K562 (cell line): ENCODE results near the gene GPER1. TPM values are rescaled to one million over a fixed set of nuclear protein-coding genes. Genes with fewer than 3 reads are reported as not detected.

ENCODE experiments used
- ATAC-seq: fragments of 200-7000 bp; cut with Tn5 transposase; 3 replicates; pipeline ENCODE4 v1.9.1; 2020; ENCODE audit warnings: moderate library complexity
- BruUV-seq: library from RNA; stranded (reverse); fragments of 400-500 nt; replicated peaks from 2 replicates; lab custom pipeline; 2021; lab: Mats Ljungman, UMichigan
- CTCF ChIA-PET: fragments of 300-600 bp; formaldehyde crosslinking; extraction: SDS; loops from one replicate; lab custom pipeline; 2021; ENCODE audit warnings: low intra/inter-chr PET ratio; lab: Yijun Ruan, JAX
- POLR2A ChIA-PET: fragments of 300-600, 350-650 bp; sonication (Branson Sonifier 250); formaldehyde crosslinking; extraction: SDS; loops from one replicate; lab custom pipeline; 2021; ENCODE audit warnings: antibody characterized with exemption, inconsistent platforms; lab: Yijun Ruan, JAX
- DNase-seq, 4 experiments: peaks; one replicate each; pipeline versions ENCODE4 v3.0.0 to v3.0.0-alpha.2; 2011 to 2018; ENCODE audit warnings: low spot score in 3 of 4, mixed read lengths in 3 of 4; ENCODE audit errors: extremely low read depth in 1 of 4
- FAIRE-seq: peaks from 2 replicates; lab custom pipeline; 2011; peaks lifted over from hg19 to GRCh38; lab: Jason Lieb, UNC
- H2AFZ ChIP-seq: 2 replicates; pipeline ENCODE4 v1.6.0; 2011; ENCODE audit warnings: low read depth, low read length, control low read depth, inconsistent platforms
- H3K27ac ChIP-seq: fragments of 200-600 bp; 3 replicates; pipeline ENCODE4 v1.8.0; 2011; ENCODE audit warnings: low read depth, mild to moderate bottlenecking, control low read depth, inconsistent platforms, low read length, moderate library complexity, mixed read lengths; ENCODE audit errors: extremely low read depth
- H3K27me3 ChIP-seq, 2 experiments: fragments of 300-600 bp in 1 of 2; 2 replicates in 1 of 2; 3 replicates in 1 of 2; pipeline versions ENCODE4 v1.6.0 to v1.8.0; 2011; ENCODE audit warnings: inconsistent platforms in 2 of 2, low read length in 2 of 2, mild to moderate bottlenecking in 1 of 2, mixed read lengths in 1 of 2, moderate library complexity in 1 of 2; ENCODE audit not compliant: control insufficient read depth in 2 of 2, insufficient read depth in 2 of 2
- H3K36me3 ChIP-seq: fragments of 300-600 bp; 3 replicates; pipeline ENCODE4 v1.8.0; 2011; ENCODE audit warnings: mild to moderate bottlenecking, low read length, inconsistent platforms; ENCODE audit not compliant: control insufficient read depth, insufficient read depth
- H3K4me1 ChIP-seq, 2 experiments: fragments of 200-600 bp in 1 of 2; replicated peaks in 1 of 2; 2 replicates in 1 of 2; 3 replicates in 1 of 2; pipeline versions ENCODE4 v1.5.1 to v1.8.0; 2011; ENCODE audit warnings: inconsistent platforms in 2 of 2, low read length in 2 of 2, mild to moderate bottlenecking in 1 of 2, mixed read lengths in 1 of 2, moderate library complexity in 1 of 2; ENCODE audit not compliant: control insufficient read depth in 2 of 2, insufficient read depth in 2 of 2
- H3K4me2 ChIP-seq: 2 replicates; pipeline ENCODE4 v1.6.1; 2011; ENCODE audit warnings: low read length, control low read depth, inconsistent platforms, mixed read lengths; ENCODE audit not compliant: insufficient read depth
- H3K4me3 ChIP-seq: fragments of 200-600 bp; sonication (generic), shearing (Covaris generic); 2 replicates; pipeline ENCODE4 v1.5.1; 2016; ENCODE audit warnings: control low read depth, inconsistent platforms
- H3K79me2 ChIP-seq: fragments of 200-600 bp; 3 replicates; pipeline ENCODE4 v1.8.0; 2011; ENCODE audit warnings: low read length, inconsistent platforms; ENCODE audit not compliant: control insufficient read depth, insufficient read depth
- H3K9ac ChIP-seq, 2 experiments: 2 replicates each; pipeline versions ENCODE4 v1.6.0 to v1.6.1; 2011; ENCODE audit warnings: low read depth in 2 of 2, low read length in 2 of 2, control low read depth in 1 of 2, inconsistent platforms in 1 of 2, mild to moderate bottlenecking in 1 of 2, mixed read lengths in 1 of 2; ENCODE audit not compliant: insufficient read depth in 1 of 2
- H3K9me1 ChIP-seq: one replicate; pipeline ENCODE4 v1.6.0; 2011; ENCODE audit warnings: inconsistent platforms, mild to moderate bottlenecking, low read length, moderate library complexity; ENCODE audit not compliant: control insufficient read depth, insufficient read depth
- H3K9me3 ChIP-seq: replicated peaks from 2 replicates; pipeline ENCODE4 v1.5.1; 2011; ENCODE audit warnings: low read depth, low read length, inconsistent platforms; ENCODE audit not compliant: control insufficient read depth, insufficient read depth
- H4K20me1 ChIP-seq: replicated peaks from 2 replicates; pipeline ENCODE4 v1.6.1; 2011; ENCODE audit warnings: low read length, inconsistent platforms, mixed read lengths; ENCODE audit not compliant: control insufficient read depth, insufficient read depth
- GTF2A2 ChIP-seq: IDR thresholded peaks from 2 replicates; pipeline ENCODE4 v1.6.1; 2016; ENCODE audit warnings: mild to moderate bottlenecking, missing genetic modification characterization, missing compliant biosample characterization
- MAFF ChIP-seq: IDR thresholded peaks from 2 replicates; pipeline ENCODE4 v1.6.1; 2012; ENCODE audit warnings: low read length, improper control_type of control experiment
- TAF1 ChIP-seq: IDR thresholded peaks from 2 replicates; pipeline ENCODE4 v1.6.1; 2011; ENCODE audit warnings: mild to moderate bottlenecking, low read length, moderate library complexity; ENCODE audit not compliant: insufficient read depth, control insufficient read depth, severe bottlenecking; ENCODE audit errors: extremely low read depth
- TRIM28 ChIP-seq: fragments of 450-650 bp; IDR thresholded peaks from 2 replicates; pipeline ENCODE4 v1.6.1; 2017
- ZNF232 ChIP-seq: sonication (generic); formaldehyde crosslinking; IDR thresholded peaks from 2 replicates; pipeline ENCODE4 v1.8.0; 2022; ENCODE audit warnings: mild to moderate bottlenecking, missing genetic modification reagents
- WGBS: fragments of 100-300 bp; shearing (Covaris generic); methylation state at CpG from one replicate; pipeline ENCODE4 v1.1.6; 2016; ENCODE audit warnings: low coverage, mixed read lengths; ENCODE audit not compliant: insufficient coverage; ENCODE audit errors: missing lambda C conversion rate; 5-methylcytosine and 5-hydroxymethylcytosine counted together
- in situ Hi-C: fragments of 300-500 bp; cut with MboI; formaldehyde crosslinking; loops from 4 replicates; pipeline ENCODE4 v1.15.0; 2018; ENCODE audit warnings: inconsistent platforms, mixed read lengths
- intact Hi-C: fragments of 100-400 bp; cut with micrococcal nuclease; formaldehyde crosslinking; loops from 2 replicates; pipeline ENCODE4 v1.14.2; 2022
- polyA plus RNA-seq, 8 experiments: library from polyadenylated mRNA; depleted of rRNA in 4 of 8; stranded (reverse) in 5 of 8; unstranded in 3 of 8; fragments of >200 nt; fragmentation: Nextera tagmentation in 2 of 8; fragmentation: Illumina TruSeq in 1 of 8; extraction: Ambion mirVana in 2 of 8; extraction: Trizol in 1 of 8; gene quantifications; 2 replicates each; pipeline versions ENCODE4 v1.2.1 to v1.2.3, GENCODE V29; 2011 to 2014; ENCODE audit warnings: inconsistent platforms in 1 of 8, missing spikeins in 1 of 8
- total RNA-seq, 7 experiments: library from RNA; depleted of rRNA in 6 of 7; stranded (reverse); fragments of >200 nt in 6 of 7; fragmentation: Illumina TruSeq in 2 of 7; extraction: Trizol in 2 of 7; gene quantifications; 2 replicates each; pipeline versions ENCODE4 v1.2.1 to v1.2.3, GENCODE V29; 2011 to 2021; ENCODE audit warnings: low replicate concordance in 1 of 7
- TF ChIP-seq, protein P1 (sequence below), 2 experiments: IDR thresholded peaks in 1 of 2; conservative IDR thresholded peaks in 1 of 2; 2 replicates each; pipeline ENCODE4 v1.6.1; 2016; ENCODE audit warnings: low read depth in 2 of 2, mild to moderate bottlenecking in 1 of 2, missing compliant biosample characterization in 1 of 2, missing genetic modification characterization in 1 of 2, moderate library complexity in 1 of 2

Gene GPER1
- total and polyA plus RNA-seq, 9 of the 15 experiments (the other 6 are each of a cell fraction or from before 2014, with no cell fraction given), result 0.04 to 0.09 (median 0.08) TPM; not detected in 6

GRCh38 chr7:1105189-1105588 is 17.3 kb downstream of the GPER1 start:
- intact Hi-C loops, result no loop called here
- ChIA-PET POLR2A (interaction anchor here (0.8 to 1.2 kb wide), 4 partner anchors 8 to 116 kb away, joined by 3 read pairs; no protein-coding TSS in a partner anchor), CTCF (no interaction called here)
- H3K4me2 ChIP-seq, result no peak overlapping the region
- BruUV-seq, result no TSS peak
- H3K4me3 ChIP-seq, result no peak overlapping the region
- no peak for ATAC-seq
- H3K79me2 ChIP-seq, result peaks cover 3% of the 10 kb centered on the region; the same call in 1 of the 3 replicates
- H3K27ac ChIP-seq, result no peak overlapping the region
- TF ChIP-seq, protein P1, sequence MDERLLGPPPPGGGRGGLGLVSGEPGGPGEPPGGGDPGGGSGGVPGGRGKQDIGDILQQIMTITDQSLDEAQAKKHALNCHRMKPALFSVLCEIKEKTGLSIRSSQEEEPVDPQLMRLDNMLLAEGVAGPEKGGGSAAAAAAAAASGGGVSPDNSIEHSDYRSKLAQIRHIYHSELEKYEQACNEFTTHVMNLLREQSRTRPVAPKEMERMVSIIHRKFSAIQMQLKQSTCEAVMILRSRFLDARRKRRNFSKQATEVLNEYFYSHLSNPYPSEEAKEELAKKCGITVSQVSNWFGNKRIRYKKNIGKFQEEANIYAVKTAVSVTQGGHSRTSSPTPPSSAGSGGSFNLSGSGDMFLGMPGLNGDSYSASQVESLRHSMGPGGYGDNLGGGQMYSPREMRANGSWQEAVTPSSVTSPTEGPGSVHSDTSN (CRISPR knock-in tag; IDR thresholded peaks at IDR 0.05; ENCODE audit: low read depth), result no peak
- TF ChIP-seq, protein P1 (tag; conservative IDR thresholded peaks at IDR 0.05; ENCODE audit: low read depth), result no peak
- TF ChIP-seq MAFF (no peak), TRIM28 (no peak), GTF2A2 (tag) (no peak), TAF1 (no peak), ZNF232 (CRISPR knock-in tag) (no peak)
- peak overlapping the region in 1 of 2 experiments; percentile 29; a peak in 1 of 4 replicates for H3K9ac ChIP-seq
- H3K9me1 ChIP-seq, result no peaks in the 10 kb centered on the region
- no peak for FAIRE-seq
- H3K9me3 ChIP-seq, result no peaks in the 10 kb centered on the region
- H3K36me3 ChIP-seq, result no peaks in the 10 kb centered on the region
- H3K27me3 ChIP-seq, result no peaks in the 10 kb centered on the region
- H2AFZ ChIP-seq, result no peak overlapping the region
- no peaks in the 10 kb centered on the region; the same call in 1 of the 2 replicates for H4K20me1 ChIP-seq
- in situ Hi-C loops, result no loop called here
- no peak for DNase-seq
- WGBS, result 86% methylated on average over 10 of the region's 11 CpGs
- peaks cover 0 to 44% of the 10 kb centered on the region in 2 experiments; a peak in 2 of 5 replicates for H3K4me1 ChIP-seq
